ENCODE measurements around the gene KCNB1. TPM values are rescaled to one million over a fixed set of nuclear protein-coding genes. Genes with fewer than 3 reads are reported as not detected.

The KCNB1 gene
- total RNA-seq, 1 donor from 2014 or later = 0.98 TPM

DNA sequence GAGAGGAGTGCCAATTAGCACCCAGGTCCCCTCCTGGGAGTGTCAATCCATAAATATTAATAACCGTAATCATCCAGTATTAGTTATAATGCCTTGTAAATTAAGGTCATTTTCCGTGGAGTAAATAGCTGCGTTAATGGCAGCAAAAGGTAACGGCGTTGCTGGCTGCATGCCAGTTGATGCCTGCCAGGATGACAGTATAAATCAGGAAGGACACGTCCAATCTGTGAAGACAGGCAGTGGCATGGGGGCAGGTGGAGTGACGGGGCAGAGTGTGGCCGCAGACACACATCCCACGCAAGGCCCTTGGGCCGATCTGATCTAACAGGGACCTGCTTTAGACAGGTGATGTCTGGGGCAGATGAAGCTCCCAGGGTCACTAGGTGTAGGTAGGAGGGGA is 49.1 kb downstream of the KCNB1 start:
- no peak for TF ChIP-seq CTCF (IDR thresholded peaks at IDR 0.05; ENCODE audit: unreplicated experiment)
- no peaks in the 10 kb centered on the region for H3K36me3 Mint-ChIP-seq (ENCODE audit: insufficient read depth)
- H3K4me3 Mint-ChIP-seq (ENCODE audit: low read depth) = no peak overlapping the region
- H3K27ac Mint-ChIP-seq = no peak overlapping the region
- peaks cover 30% of the 10 kb centered on the region for H3K27me3 Mint-ChIP-seq
- no peaks in the 10 kb centered on the region for H3K9me3 Mint-ChIP-seq (ENCODE audit: low read depth)
- H3K4me1 Mint-ChIP-seq (ENCODE audit: low read depth) = no peaks in the 10 kb centered on the region
- no peak for DNase-seq (ENCODE audit: low spot score, unreplicated experiment)

DNA sequence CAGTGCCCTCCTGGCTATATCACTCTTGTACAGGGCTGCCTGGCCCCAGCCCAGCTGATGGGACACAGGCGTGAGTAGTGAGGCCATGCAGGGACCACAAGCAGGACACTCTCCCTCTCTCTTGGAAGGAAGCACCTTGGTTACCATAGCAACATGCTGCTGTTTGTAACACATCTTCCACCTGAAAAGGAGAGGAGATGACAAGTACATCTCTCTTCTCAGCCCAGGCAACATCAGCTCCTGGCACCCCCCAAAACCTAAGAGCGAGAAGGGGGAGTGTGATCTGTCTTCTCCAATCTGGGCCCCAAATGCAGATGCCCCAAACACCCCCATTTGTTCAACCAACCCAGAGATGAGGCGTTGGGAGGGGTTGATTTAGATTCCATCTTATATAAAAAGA is 49.9 kb downstream of the KCNB1 start:
- no peak for DNase-seq (ENCODE audit: low spot score, unreplicated experiment)
- Mint-ChIP-seq H3K4me1 (ENCODE audit: low read depth) (no peaks in the 10 kb centered on the region), H3K27ac (no peak overlapping the region), H3K27me3 (peaks cover 28% of the 10 kb centered on the region), H3K9me3 (ENCODE audit: low read depth) (no peaks in the 10 kb centered on the region), H3K4me3 (ENCODE audit: low read depth) (no peak overlapping the region), H3K36me3 (ENCODE audit: insufficient read depth) (no peaks in the 10 kb centered on the region)
- no peak for TF ChIP-seq CTCF (IDR thresholded peaks at IDR 0.05; ENCODE audit: unreplicated experiment)

DNA sequence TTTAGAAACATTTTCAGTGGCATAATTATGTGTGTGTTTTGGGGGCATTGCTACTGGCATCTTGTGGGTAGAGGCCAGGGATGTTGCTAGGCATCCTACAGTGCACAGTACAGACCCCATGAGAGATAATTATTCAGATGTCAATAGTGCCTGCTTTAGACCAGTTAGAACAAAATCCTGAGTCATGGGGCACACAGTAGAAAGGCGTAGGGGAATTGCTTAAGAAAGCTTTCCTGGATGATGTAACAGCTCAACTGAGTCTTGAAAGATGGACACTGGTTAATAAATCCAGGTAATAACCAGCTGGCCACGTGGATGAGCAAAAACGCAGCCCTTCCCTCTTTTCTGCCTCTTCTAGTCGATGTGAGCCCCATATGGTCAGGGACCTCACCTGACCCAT is 51.1 kb downstream of the KCNB1 start:
- TF ChIP-seq CTCF (IDR thresholded peaks at IDR 0.05; ENCODE audit: unreplicated experiment) = no peak
- no peaks in the 10 kb centered on the region for H3K9me3 Mint-ChIP-seq (ENCODE audit: low read depth)
- H3K36me3 Mint-ChIP-seq (ENCODE audit: insufficient read depth) = no peaks in the 10 kb centered on the region
- H3K4me3 Mint-ChIP-seq (ENCODE audit: low read depth) = no peak overlapping the region
- H3K27ac Mint-ChIP-seq = no peak overlapping the region
- no peaks in the 10 kb centered on the region for H3K4me1 Mint-ChIP-seq (ENCODE audit: low read depth)
- peaks cover 20% of the 10 kb centered on the region for H3K27me3 Mint-ChIP-seq
- DNase-seq (ENCODE audit: low spot score, unreplicated experiment) = no peak

DNA sequence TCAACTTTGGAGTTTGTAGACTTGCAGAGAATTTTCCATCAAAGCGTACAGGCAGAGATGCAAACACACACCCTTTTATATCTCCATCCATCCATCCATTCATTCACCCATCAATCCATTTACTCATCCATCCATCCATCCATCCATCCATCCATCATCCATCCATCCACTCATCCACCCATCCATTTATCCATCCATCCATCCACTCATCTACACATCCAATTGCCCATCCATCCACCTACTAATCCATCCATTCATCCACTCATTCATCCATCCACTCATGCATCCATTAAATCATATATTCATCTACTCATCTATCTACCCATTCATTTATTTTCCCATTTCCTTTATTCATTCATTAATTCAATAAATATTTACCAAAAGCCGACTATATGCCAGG is 52.1 kb downstream of the KCNB1 start:
- no peaks in the 10 kb centered on the region for H3K4me1 Mint-ChIP-seq (ENCODE audit: low read depth)
- H3K27me3 Mint-ChIP-seq = peaks cover 21% of the 10 kb centered on the region
- TF ChIP-seq CTCF (IDR thresholded peaks at IDR 0.05; ENCODE audit: unreplicated experiment) = no peak
- H3K9me3 Mint-ChIP-seq (ENCODE audit: low read depth) = no peaks in the 10 kb centered on the region
- no peak overlapping the region for H3K4me3 Mint-ChIP-seq (ENCODE audit: low read depth)
- H3K36me3 Mint-ChIP-seq (ENCODE audit: insufficient read depth) = no peaks in the 10 kb centered on the region
- H3K27ac Mint-ChIP-seq = no peak overlapping the region
- no peak for DNase-seq (ENCODE audit: low spot score, unreplicated experiment)

- Mint-ChIP-seq H3K27me3 (peaks cover 24% of the 10 kb centered on the region), H3K4me1 (ENCODE audit: low read depth) (no peaks in the 10 kb centered on the region), H3K27ac (no peak overlapping the region), H3K36me3 (ENCODE audit: insufficient read depth) (no peaks in the 10 kb centered on the region), H3K9me3 (ENCODE audit: low read depth) (no peaks in the 10 kb centered on the region), H3K4me3 (ENCODE audit: low read depth) (no peak overlapping the region)
- DNase-seq (ENCODE audit: low spot score, unreplicated experiment) = no peak
- TF ChIP-seq CTCF (IDR thresholded peaks at IDR 0.05; ENCODE audit: unreplicated experiment) = no peak
Observed at GRCh38 chr20:49427751-49428518, 54.5 kb downstream of the KCNB1 start.

Measured in progenitor cell of endocrine pancreas (in vitro differentiated cells).